HCT116 (cell line): ENCODE data around the gene MAP4K4.

Source experiments
- CEBPB ChIP-seq: IDR thresholded peaks from 2 replicates; pipeline ENCODE4 v1.6.1; 2012; ENCODE audit warnings: low read depth
- EGR1 ChIP-seq: IDR thresholded peaks from 2 replicates; pipeline ENCODE4 v1.6.1; 2012; ENCODE audit warnings: low read depth
- EZH2 ChIP-seq: fragments of 200-600 bp; sonication (generic); IDR thresholded peaks from 2 replicates; pipeline ENCODE4 v1.6.1; 2017; ENCODE audit warnings: antibody characterized with exemption, mixed run types
- POLR2A ChIP-seq: IDR thresholded peaks from 2 replicates; pipeline ENCODE4 v1.7.0; 2011; ENCODE audit warnings: borderline replicate concordance; ENCODE audit not compliant: insufficient read depth, insufficient read length; ENCODE audit errors: extremely low read depth
- POLR2AphosphoS5 ChIP-seq: IDR thresholded peaks from 2 replicates; pipeline ENCODE4 v1.6.1; 2011; ENCODE audit warnings: mild to moderate bottlenecking, low read depth, low read length, moderate library complexity
- RAD21 ChIP-seq: IDR thresholded peaks from 2 replicates; pipeline ENCODE4 v1.6.1; 2012; ENCODE audit warnings: low read depth, mild to moderate bottlenecking
- SIN3A ChIP-seq: IDR thresholded peaks from 2 replicates; pipeline ENCODE4 v1.6.1; 2012; ENCODE audit warnings: low read depth
- SP1 ChIP-seq: IDR thresholded peaks from 2 replicates; pipeline ENCODE4 v1.6.1; 2012; ENCODE audit warnings: low read depth
- TF ChIP-seq, protein P1 (sequence below), 3 experiments: fragments of 200-600 bp in 1 of 3; sonication (generic) in 1 of 3; IDR thresholded peaks in 2 of 3; conservative IDR thresholded peaks in 1 of 3; 2 replicates each; pipeline ENCODE4 v1.5.1; 2012 to 2017; ENCODE audit warnings: low read depth in 2 of 3, low read length in 2 of 3, antibody characterized with exemption in 1 of 3, borderline replicate concordance in 1 of 3, control low read depth in 1 of 3, mild to moderate bottlenecking in 1 of 3, mixed read lengths in 1 of 3, mixed run types in 1 of 3, moderate library complexity in 1 of 3; ENCODE audit not compliant: insufficient read depth in 1 of 3
- TF ChIP-seq, protein P2 (sequence below): IDR thresholded peaks from 2 replicates; pipeline ENCODE4 v1.6.1; 2012; ENCODE audit warnings: low read depth
- TF ChIP-seq, protein P3 (sequence below): IDR thresholded peaks from 2 replicates; pipeline ENCODE4 v1.6.1; 2011; ENCODE audit warnings: mild to moderate bottlenecking, low read length, moderate library complexity; ENCODE audit not compliant: insufficient replicate concordance; ENCODE audit errors: extremely low read depth

DNA sequence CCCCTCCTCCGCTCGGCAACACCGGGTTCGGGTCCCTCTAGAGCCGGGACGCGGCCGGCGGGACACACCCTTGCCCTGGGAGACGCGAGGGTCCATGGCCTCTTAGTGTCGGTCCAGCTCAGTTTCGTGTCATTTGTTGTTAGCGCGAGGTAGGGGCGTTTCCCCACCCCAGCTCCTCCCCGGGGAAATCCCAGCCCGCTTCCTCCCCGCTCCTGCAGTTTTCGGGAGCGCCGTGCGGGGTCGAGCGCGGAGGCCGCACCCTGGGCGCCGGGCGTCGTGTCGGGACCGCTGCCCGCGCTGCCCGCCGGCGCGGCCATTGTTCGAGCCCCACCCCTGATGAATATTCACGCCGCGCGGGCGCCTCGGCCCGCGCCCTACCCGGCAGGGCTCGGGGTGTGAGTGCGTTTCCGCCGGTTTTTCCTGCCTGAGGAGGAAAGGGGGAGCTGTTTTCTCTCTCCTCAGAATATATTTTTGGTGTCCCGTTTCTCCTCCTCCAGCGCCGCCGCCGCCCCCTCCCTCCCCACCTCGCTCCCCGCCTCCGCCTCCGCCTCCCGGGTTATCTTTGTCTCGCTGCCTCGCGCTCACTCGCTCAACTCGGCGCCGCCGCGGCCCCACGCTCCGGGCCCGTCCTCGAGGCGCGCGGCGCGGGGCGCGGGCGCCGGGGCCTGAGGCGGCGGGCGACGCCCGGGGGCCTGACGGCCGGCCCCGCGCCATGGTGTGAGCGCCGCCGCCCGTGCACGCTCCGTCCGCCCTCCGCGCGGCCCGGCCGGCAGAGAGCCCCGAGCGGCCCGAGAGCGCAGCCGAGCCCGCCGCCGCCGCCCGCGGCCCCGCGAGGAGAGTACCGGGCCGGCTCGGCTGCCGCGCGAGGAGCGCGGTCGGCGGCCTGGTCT lies at the start of gene MAP4K4:
- TF ChIP-seq EGR1, result peak; percentile 59
- TF ChIP-seq, protein P1, sequence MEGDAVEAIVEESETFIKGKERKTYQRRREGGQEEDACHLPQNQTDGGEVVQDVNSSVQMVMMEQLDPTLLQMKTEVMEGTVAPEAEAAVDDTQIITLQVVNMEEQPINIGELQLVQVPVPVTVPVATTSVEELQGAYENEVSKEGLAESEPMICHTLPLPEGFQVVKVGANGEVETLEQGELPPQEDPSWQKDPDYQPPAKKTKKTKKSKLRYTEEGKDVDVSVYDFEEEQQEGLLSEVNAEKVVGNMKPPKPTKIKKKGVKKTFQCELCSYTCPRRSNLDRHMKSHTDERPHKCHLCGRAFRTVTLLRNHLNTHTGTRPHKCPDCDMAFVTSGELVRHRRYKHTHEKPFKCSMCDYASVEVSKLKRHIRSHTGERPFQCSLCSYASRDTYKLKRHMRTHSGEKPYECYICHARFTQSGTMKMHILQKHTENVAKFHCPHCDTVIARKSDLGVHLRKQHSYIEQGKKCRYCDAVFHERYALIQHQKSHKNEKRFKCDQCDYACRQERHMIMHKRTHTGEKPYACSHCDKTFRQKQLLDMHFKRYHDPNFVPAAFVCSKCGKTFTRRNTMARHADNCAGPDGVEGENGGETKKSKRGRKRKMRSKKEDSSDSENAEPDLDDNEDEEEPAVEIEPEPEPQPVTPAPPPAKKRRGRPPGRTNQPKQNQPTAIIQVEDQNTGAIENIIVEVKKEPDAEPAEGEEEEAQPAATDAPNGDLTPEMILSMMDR (IDR thresholded peaks at IDR 0.05 in 2 of 3, conservative IDR thresholded peaks at IDR 0.05 in 1 of 3; ENCODE audit: borderline replicate concordance in 1 of 3, insufficient read depth in 1 of 3, low read depth in 2 of 3, low read length in 2 of 3), result peak in 1 of 3 experiments; percentile 6; a peak in 1 of 6 replicates
- TF ChIP-seq SP1, result no peak
- TF ChIP-seq, protein P2, sequence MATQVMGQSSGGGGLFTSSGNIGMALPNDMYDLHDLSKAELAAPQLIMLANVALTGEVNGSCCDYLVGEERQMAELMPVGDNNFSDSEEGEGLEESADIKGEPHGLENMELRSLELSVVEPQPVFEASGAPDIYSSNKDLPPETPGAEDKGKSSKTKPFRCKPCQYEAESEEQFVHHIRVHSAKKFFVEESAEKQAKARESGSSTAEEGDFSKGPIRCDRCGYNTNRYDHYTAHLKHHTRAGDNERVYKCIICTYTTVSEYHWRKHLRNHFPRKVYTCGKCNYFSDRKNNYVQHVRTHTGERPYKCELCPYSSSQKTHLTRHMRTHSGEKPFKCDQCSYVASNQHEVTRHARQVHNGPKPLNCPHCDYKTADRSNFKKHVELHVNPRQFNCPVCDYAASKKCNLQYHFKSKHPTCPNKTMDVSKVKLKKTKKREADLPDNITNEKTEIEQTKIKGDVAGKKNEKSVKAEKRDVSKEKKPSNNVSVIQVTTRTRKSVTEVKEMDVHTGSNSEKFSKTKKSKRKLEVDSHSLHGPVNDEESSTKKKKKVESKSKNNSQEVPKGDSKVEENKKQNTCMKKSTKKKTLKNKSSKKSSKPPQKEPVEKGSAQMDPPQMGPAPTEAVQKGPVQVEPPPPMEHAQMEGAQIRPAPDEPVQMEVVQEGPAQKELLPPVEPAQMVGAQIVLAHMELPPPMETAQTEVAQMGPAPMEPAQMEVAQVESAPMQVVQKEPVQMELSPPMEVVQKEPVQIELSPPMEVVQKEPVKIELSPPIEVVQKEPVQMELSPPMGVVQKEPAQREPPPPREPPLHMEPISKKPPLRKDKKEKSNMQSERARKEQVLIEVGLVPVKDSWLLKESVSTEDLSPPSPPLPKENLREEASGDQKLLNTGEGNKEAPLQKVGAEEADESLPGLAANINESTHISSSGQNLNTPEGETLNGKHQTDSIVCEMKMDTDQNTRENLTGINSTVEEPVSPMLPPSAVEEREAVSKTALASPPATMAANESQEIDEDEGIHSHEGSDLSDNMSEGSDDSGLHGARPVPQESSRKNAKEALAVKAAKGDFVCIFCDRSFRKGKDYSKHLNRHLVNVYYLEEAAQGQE, result no peak
- TF ChIP-seq EZH2, result no peak
- TF ChIP-seq, protein P3, sequence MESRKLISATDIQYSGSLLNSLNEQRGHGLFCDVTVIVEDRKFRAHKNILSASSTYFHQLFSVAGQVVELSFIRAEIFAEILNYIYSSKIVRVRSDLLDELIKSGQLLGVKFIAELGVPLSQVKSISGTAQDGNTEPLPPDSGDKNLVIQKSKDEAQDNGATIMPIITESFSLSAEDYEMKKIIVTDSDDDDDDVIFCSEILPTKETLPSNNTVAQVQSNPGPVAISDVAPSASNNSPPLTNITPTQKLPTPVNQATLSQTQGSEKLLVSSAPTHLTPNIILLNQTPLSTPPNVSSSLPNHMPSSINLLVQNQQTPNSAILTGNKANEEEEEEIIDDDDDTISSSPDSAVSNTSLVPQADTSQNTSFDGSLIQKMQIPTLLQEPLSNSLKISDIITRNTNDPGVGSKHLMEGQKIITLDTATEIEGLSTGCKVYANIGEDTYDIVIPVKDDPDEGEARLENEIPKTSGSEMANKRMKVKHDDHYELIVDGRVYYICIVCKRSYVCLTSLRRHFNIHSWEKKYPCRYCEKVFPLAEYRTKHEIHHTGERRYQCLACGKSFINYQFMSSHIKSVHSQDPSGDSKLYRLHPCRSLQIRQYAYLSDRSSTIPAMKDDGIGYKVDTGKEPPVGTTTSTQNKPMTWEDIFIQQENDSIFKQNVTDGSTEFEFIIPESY, result no peak
- TF ChIP-seq CEBPB, result no peak
- no peak for TF ChIP-seq POLR2A
- peak; percentile 16 for TF ChIP-seq RAD21
- peak; percentile 63 for TF ChIP-seq POLR2AphosphoS5
- peak; percentile 57; the same call in 1 of the 2 replicates for TF ChIP-seq SIN3A
